Smooth muscle cell (in vitro differentiated cells): Measurements from ENCODE around the gene PPP2R5A. TPM values are rescaled to one million over a fixed set of nuclear protein-coding genes. Genes with fewer than 3 reads are reported as not detected.

Experiments used
- DNase-seq: peaks from one replicate; lab custom pipeline; 2025; ENCODE audit not compliant: unreplicated experiment; lab: John Stamatoyannopoulos, UW
- H2AFZ ChIP-seq: fragments of 200-600 bp; sonication (generic); 2 replicates; pipeline ENCODE4 v1.6.0; 2016; ENCODE audit warnings: antibody characterized with exemption, low read depth, mild to moderate bottlenecking
- H3F3A ChIP-seq: fragments of 200-600 bp; sonication (generic); 2 replicates; pipeline ENCODE4 v1.6.0; 2017; ENCODE audit warnings: antibody characterized with exemption, low read depth
- H3K27ac ChIP-seq: fragments of 200-600 bp; sonication (generic); 2 replicates; pipeline ENCODE4 v1.5.1; 2016; ENCODE audit warnings: low read depth, mild to moderate bottlenecking
- H3K27me3 ChIP-seq: fragments of 200-600 bp; sonication (generic); 2 replicates; pipeline ENCODE4 v1.6.1; 2016; ENCODE audit warnings: low read depth, mild to moderate bottlenecking
- H3K36me3 ChIP-seq: fragments of 200-600 bp; sonication (generic); 2 replicates; pipeline ENCODE4 v1.5.1; 2016; ENCODE audit warnings: low read depth
- H3K4me1 ChIP-seq: fragments of 200-600 bp; sonication (generic); 2 replicates; pipeline ENCODE4 v1.5.1; 2016; ENCODE audit warnings: low read depth
- H3K4me2 ChIP-seq: fragments of 200-600 bp; sonication (generic); 2 replicates; pipeline ENCODE4 v1.6.0; 2016; ENCODE audit warnings: mild to moderate bottlenecking
- H3K4me3 ChIP-seq: fragments of 200-600 bp; sonication (generic); 2 replicates; pipeline ENCODE4 v1.5.1; 2016; ENCODE audit warnings: mild to moderate bottlenecking
- H3K79me2 ChIP-seq: fragments of 200-600 bp; sonication (generic); 2 replicates; pipeline ENCODE4 v1.6.0; 2016; ENCODE audit warnings: low read depth, mild to moderate bottlenecking
- H3K9ac ChIP-seq: fragments of 200-600 bp; sonication (generic); 2 replicates; pipeline ENCODE4 v1.6.0; 2016; ENCODE audit warnings: low read depth
- H3K9me3 ChIP-seq: fragments of 200-600 bp; sonication (generic); replicated peaks from 2 replicates; pipeline ENCODE4 v1.5.1; 2016; ENCODE audit warnings: low read depth
- H4K20me1 ChIP-seq: fragments of 200-600 bp; sonication (generic); 2 replicates; pipeline ENCODE4 v1.6.0; 2016; ENCODE audit warnings: low read depth
- WGBS: methylation state at CpG from one replicate; pipeline ENCODE4 v1.1.7; 2016; ENCODE audit warnings: low lambda C conversion rate; 5-methylcytosine and 5-hydroxymethylcytosine counted together
- polyA plus RNA-seq: library from polyadenylated mRNA; unstranded; fragments of >200 nt; fragmentation: Nextera tagmentation; extraction: Ambion mirVana; gene quantifications from 2 replicates; pipeline ENCODE4 v1.2.1, GENCODE V29; 2016
- total RNA-seq: library from RNA; depleted of rRNA; stranded (reverse); fragments of >200 nt; gene quantifications from 2 replicates; pipeline ENCODE4 v1.2.3, GENCODE V29; 2014
- TF ChIP-seq, protein P1 (sequence below): fragments of 200-600 bp; sonication (generic); IDR thresholded peaks from 2 replicates; pipeline ENCODE4 v1.5.1; 2017; ENCODE audit warnings: borderline replicate concordance, mild to moderate bottlenecking, antibody characterized with exemption; ENCODE audit not compliant: insufficient read depth, poor library complexity, severe bottlenecking

The PPP2R5A gene
- total and polyA plus RNA-seq, 2 experiments from 2014 or later, result 12.3 to 17.6 TPM

DNA sequence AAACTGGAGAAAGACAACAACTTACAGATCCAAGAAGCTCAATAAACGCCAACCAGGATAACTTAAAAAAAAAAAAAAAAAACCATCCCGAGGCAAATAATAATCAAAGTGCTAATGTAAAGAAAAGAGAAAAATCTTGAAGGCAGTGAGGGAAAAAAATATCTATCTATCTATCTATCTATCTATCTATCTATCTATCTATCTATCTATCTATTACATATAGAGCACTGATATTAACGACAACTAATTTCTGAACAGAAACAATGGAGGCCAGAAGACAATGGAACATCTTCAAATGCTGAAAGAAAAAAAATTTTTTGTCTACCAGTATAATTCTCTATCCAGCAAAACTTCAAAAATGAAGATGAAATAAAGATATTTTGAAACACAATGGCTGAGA, 111.4 kb downstream of the PPP2R5A start:
- 95% methylated on average over 3 of the region's 3 CpGs for WGBS
- TF ChIP-seq, protein P1, sequence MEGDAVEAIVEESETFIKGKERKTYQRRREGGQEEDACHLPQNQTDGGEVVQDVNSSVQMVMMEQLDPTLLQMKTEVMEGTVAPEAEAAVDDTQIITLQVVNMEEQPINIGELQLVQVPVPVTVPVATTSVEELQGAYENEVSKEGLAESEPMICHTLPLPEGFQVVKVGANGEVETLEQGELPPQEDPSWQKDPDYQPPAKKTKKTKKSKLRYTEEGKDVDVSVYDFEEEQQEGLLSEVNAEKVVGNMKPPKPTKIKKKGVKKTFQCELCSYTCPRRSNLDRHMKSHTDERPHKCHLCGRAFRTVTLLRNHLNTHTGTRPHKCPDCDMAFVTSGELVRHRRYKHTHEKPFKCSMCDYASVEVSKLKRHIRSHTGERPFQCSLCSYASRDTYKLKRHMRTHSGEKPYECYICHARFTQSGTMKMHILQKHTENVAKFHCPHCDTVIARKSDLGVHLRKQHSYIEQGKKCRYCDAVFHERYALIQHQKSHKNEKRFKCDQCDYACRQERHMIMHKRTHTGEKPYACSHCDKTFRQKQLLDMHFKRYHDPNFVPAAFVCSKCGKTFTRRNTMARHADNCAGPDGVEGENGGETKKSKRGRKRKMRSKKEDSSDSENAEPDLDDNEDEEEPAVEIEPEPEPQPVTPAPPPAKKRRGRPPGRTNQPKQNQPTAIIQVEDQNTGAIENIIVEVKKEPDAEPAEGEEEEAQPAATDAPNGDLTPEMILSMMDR, result no peak
- no peak overlapping the region for H3K4me3 ChIP-seq
- H3K36me3 ChIP-seq, result no peaks in the 10 kb centered on the region
- H3K27me3 ChIP-seq, result no peaks in the 10 kb centered on the region
- H3K27ac ChIP-seq, result no peak overlapping the region
- no peaks in the 10 kb centered on the region for H3K4me1 ChIP-seq
- DNase-seq, result no peak
- H3K4me2 ChIP-seq, result no peak overlapping the region
- no peaks in the 10 kb centered on the region for H3K79me2 ChIP-seq
- peaks cover 9% of the 10 kb centered on the region for H3K9me3 ChIP-seq
- H3K9ac ChIP-seq, result no peak overlapping the region
- H2AFZ ChIP-seq, result no peak overlapping the region
- H4K20me1 ChIP-seq, result no peaks in the 10 kb centered on the region
- H3F3A ChIP-seq, result no peaks in the 10 kb centered on the region

DNA sequence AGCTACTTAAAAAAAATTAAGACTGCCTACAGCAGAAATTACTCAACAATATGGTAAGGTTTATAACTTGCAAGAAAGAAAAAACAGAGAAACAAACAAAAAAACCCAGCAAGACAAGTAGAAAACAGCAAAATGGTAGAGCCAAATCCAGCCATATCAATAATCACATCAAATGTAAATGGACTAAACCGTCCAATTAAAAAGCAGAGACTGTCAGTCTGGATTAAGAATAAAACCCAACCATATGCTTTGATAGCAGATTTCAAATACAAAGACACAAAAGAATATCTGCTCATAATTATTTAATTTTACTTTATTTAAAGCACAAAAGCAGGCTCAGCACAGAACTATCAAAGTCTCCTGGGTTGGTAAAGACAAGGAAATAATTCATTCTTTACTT, 112.0 kb downstream of the PPP2R5A start:
- 95% methylated on average over 1 of the region's 1 CpG for whole genome bisulfite sequencing
- no peaks in the 10 kb centered on the region for H3K36me3 ChIP-seq

DNA sequence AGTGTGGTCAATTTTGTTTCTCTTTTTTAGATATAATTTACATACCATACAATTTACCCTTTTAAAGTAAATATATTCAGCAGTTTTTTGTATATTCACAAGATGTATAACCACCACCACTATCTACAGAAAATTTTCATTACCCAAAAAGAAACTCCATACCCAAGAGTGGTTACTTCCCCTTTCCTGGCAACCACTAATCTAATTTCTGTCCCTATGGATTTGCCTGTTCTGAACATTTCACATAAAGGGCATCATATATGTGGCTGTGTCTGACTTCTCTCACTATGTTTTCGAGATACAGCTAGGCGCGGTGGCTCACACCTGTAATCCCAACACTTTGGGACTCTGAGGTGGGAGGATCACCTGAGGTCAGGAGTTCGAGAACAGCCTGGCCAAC, 115.8 kb downstream of the PPP2R5A start:
- Histone ChIP-seq H3F3A (no peaks in the 10 kb centered on the region), H3K27ac (no peak overlapping the region)
- WGBS, result 97% methylated on average over 4 of the region's 4 CpGs

More for the DNA sequence above, 112.0 kb downstream of the PPP2R5A start:
- no peak overlapping the region for H2AFZ ChIP-seq
- no peaks in the 10 kb centered on the region for H3K4me1 ChIP-seq
- no peaks in the 10 kb centered on the region for H4K20me1 ChIP-seq
- H3K4me2 ChIP-seq, result no peak overlapping the region
- H3K27ac ChIP-seq, result no peak overlapping the region
- peaks cover 9% of the 10 kb centered on the region for H3K9me3 ChIP-seq
- TF ChIP-seq, protein P1, result no peak
- DNase-seq, result no peak
- no peak overlapping the region for H3K4me3 ChIP-seq
- no peak overlapping the region for H3K9ac ChIP-seq
- H3K27me3 ChIP-seq, result no peaks in the 10 kb centered on the region
- H3K79me2 ChIP-seq, result no peaks in the 10 kb centered on the region
- H3F3A ChIP-seq, result no peaks in the 10 kb centered on the region

More for the DNA sequence above, 115.8 kb downstream of the PPP2R5A start:
- Histone ChIP-seq H3K9ac (no peak overlapping the region), H3K4me1 (no peaks in the 10 kb centered on the region), H4K20me1 (no peaks in the 10 kb centered on the region), H3K4me2 (no peak overlapping the region), H3K4me3 (no peak overlapping the region), H3K79me2 (no peaks in the 10 kb centered on the region), H3K27me3 (no peaks in the 10 kb centered on the region), H3K9me3 (peaks cover 9% of the 10 kb centered on the region), H3K36me3 (no peaks in the 10 kb centered on the region), H2AFZ (no peak overlapping the region)
- TF ChIP-seq, protein P1, result no peak
- no peak for DNase-seq
